ENCODE data around the gene AGAP1.

The AGAP1 gene

GRCh38 chr2:236171680-236172254 is 677.9 kb downstream of the AGAP1 start:
- no peak for FAIRE-seq

GRCh38 chr2:236172255-236173035 is 678.6 kb downstream of the AGAP1 start:
- no peak for FAIRE-seq

- FAIRE-seq, result no peak
These were observed 679.3 kb downstream of the AGAP1 start for GRCh38 chr2:236173036-236173728.

- FAIRE-seq, result no peak
These were observed 680.1 kb downstream of the AGAP1 start for GRCh38 chr2:236173729-236174607.

GRCh38 chr2:236175548-236176150 is 681.8 kb downstream of the AGAP1 start:
- no peak for FAIRE-seq

- peak; percentile 96 for FAIRE-seq
These were observed 682.6 kb downstream of the AGAP1 start for GRCh38 chr2:236176417-236176816.

- FAIRE-seq, result no peak
These were observed 683.1 kb downstream of the AGAP1 start for GRCh38 chr2:236176951-236177350.

- FAIRE-seq, result no peak
These were observed 683.7 kb downstream of the AGAP1 start for GRCh38 chr2:236177604-236177966.

GRCh38 chr2:236177967-236178889 is 684.4 kb downstream of the AGAP1 start:
- FAIRE-seq, result peak; percentile 94

- peak; percentile 96 for FAIRE-seq
These were observed 685.0 kb downstream of the AGAP1 start for GRCh38 chr2:236178890-236179235.

- no peak for FAIRE-seq
These were observed 685.6 kb downstream of the AGAP1 start for GRCh38 chr2:236179236-236180075.

GRCh38 chr2:236180076-236180816 is 686.4 kb downstream of the AGAP1 start:
- peak; percentile 99 for FAIRE-seq

- no peak for FAIRE-seq
These were observed 687.1 kb downstream of the AGAP1 start for GRCh38 chr2:236180831-236181453.
